Skin epidermis (tissue), 12 donors: Measurements from ENCODE around the gene SUGCT.

Experiments
- H3K27ac ChIP-seq, 21 experiments: fragments of 200-600 bp; sonication (generic) in 11 of 21; one replicate each; pipeline ENCODE4 v1.5.0; 2020; ENCODE audit warnings: mild to moderate bottlenecking in 3 of 21, inconsistent platforms in 2 of 21, moderate library complexity in 2 of 21
- H3K4me3 ChIP-seq, 7 experiments: fragments of 200-600 bp; sonication (generic) in 2 of 7; one replicate each; pipeline ENCODE4 v1.5.0; 2020; ENCODE audit warnings: inconsistent platforms in 2 of 7, mild to moderate bottlenecking in 2 of 7, moderate library complexity in 1 of 7

The SUGCT gene

GRCh38 chr7:40808378-40808942, 673.7 kb downstream of the SUGCT start:
- H3K27ac ChIP-seq: peak overlapping the region in 9 of 21 experiments; percentile 34 to 84 (median 46)

DNA sequence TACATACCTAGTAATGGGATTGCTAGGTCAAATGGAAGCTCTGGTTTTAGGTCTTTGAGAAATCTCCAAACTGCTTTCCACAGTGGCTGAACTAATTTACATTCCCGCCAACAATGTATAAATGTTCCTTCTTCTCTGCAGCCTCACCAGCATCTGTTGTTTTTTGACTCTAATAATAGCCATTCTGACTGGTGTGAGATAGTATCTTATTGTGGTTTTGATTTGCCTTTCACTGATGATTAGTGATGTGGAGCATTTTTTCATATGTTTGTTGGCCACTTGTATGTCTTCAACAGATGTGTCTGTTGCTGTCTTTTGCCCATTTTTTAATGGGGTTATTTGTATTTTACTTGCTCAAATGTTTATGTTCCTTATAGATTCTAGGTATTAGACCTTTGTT, 675.5 kb downstream of the SUGCT start:
- H3K27ac ChIP-seq: peak overlapping the region in 2 of 21 experiments; percentile 79 to 84

More at GRCh38 chr7:40808378-40808942, 673.7 kb downstream of the SUGCT start:
- H3K4me3 ChIP-seq: no peak overlapping the region

GRCh38 chr7:40811666-40812065, 676.9 kb downstream of the SUGCT start:
- Histone ChIP-seq H3K4me3 (no peak overlapping the region), H3K27ac (peak overlapping the region in 1 of 21 experiments; percentile 40)

More for the DNA sequence above, 675.5 kb downstream of the SUGCT start:
- H3K4me3 ChIP-seq: no peak overlapping the region

GRCh38 chr7:40815022-40815421, 680.2 kb downstream of the SUGCT start:
- peak overlapping the region in 3 of 21 experiments; percentile 1 to 82 (median 48) for H3K27ac ChIP-seq
- no peak overlapping the region for H3K4me3 ChIP-seq

- Histone ChIP-seq H3K4me3 (no peak overlapping the region), H3K27ac (peak overlapping the region in 2 of 21 experiments; percentile 48 to 82)
Measured at GRCh38 chr7:40815512-40815911, 680.7 kb downstream of the SUGCT start.

GRCh38 chr7:40822861-40823260, 688.1 kb downstream of the SUGCT start:
- Histone ChIP-seq H3K4me3 (no peak overlapping the region), H3K27ac (no peak overlapping the region)

DNA sequence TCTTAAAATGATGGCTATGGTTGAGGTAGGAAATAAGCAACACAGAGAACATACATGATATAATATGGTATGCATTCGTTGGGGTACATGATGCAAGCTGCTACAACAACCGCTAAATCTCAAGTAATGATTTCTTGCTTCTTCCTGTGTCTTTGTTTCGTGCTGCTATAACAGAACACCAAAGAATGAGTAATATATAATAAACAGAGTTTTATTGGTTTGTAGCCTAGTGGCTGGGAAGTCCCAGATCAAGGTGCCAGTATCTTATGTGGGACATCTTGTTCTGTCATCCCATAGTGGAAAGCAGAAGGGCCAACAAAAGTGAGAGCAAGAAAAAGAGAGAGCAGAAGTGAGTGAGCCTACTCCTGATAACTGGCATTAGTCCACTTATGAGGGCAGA, 689.7 kb downstream of the SUGCT start:
- peak overlapping the region in 2 of 21 experiments; percentile 52 to 82 for H3K27ac ChIP-seq
- H3K4me3 ChIP-seq: no peak overlapping the region

- Histone ChIP-seq H3K27ac (peak overlapping the region in 18 of 21 experiments; percentile 29 to 85 (median 64)), H3K4me3 (no peak overlapping the region)
Measured at GRCh38 chr7:40826411-40827221, 691.8 kb downstream of the SUGCT start.

DNA sequence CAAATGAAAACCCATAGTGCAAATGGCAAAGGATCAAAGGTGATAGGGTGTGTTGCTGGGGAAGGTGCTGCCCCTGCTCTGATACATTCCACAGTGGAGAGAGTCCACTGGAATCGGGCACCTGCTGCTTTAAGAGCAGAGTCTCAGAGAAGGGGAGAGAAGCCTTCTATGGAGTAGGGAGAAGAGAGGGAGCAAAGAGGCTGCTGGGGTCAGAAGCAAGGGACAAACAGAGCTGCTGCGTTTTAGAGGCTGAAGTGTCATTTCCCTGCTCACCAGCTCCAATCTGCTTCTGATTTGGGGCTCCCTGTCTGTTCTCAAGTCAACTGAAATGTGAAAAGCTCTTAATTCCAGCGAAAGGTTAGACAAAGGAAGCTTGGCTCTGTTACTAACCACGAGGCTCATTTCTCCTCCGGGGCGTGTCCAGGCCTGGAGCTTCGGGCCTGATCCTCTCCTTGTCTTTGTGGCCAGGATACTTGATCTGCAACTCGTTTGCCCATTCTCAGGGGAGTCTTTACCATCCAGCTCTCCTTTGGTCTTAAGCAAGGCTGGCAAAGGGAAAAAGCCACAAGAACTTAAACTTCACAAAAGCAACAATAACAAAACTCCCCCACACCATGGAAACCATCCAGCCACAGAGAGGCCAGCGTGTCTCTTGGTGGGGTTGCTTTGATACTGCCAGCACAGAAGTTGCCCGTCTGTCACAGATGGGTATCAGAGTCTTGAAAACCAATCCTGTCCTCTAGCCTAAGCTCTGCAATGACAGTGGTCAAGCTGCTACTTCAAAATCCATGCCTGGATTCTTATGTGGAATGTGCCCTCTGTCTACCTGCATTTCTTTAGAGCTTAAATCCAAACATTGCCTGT, 692.6 kb downstream of the SUGCT start:
- H3K4me3 ChIP-seq: no peak overlapping the region
- H3K27ac ChIP-seq: peak overlapping the region in 19 of 21 experiments; percentile 29 to 85 (median 64)

DNA sequence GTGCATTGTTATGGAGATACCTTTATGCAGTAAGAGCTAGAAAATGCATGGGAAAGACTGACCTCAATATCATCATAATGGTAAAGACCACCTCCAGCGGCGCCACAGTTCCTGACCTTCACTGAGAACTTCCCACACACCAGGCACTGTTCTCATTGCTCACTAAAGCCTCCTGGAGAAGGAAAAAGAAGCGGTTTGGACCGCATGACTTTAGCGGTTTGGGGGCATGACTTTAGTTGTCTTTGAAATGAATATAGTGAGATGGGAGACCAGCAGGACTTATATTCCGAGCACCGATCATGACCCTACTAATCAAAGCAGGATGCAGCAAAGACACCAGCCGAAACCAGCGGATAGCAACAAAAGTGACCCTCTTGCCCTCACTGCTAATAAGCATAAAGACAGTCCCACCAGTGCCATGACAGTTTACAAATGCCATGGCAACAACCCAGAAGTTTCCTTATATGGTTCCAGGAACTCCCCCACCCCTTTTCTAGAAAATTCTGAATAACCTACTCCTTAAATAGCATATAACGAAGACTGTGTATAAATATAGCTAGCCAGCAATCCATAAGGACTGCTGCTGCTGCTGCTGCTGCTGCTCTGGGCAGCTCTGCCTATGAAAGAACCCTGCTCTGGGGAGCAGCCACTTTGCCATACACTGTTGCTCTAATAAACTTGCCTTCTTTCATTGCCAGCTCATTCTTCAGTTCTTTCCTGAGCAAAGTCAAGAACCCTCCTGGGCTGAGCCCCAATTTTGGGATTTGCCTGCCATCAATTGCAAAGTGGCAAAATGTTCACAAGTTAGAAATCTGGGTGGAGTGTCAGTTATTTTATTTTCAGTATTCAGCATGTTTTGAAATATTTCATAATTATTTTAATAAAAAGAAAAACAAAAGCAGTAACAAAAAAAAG, 694.1 kb downstream of the SUGCT start:
- Histone ChIP-seq H3K27ac (peak overlapping the region in 3 of 21 experiments; percentile 16 to 62 (median 16)), H3K4me3 (no peak overlapping the region)

DNA sequence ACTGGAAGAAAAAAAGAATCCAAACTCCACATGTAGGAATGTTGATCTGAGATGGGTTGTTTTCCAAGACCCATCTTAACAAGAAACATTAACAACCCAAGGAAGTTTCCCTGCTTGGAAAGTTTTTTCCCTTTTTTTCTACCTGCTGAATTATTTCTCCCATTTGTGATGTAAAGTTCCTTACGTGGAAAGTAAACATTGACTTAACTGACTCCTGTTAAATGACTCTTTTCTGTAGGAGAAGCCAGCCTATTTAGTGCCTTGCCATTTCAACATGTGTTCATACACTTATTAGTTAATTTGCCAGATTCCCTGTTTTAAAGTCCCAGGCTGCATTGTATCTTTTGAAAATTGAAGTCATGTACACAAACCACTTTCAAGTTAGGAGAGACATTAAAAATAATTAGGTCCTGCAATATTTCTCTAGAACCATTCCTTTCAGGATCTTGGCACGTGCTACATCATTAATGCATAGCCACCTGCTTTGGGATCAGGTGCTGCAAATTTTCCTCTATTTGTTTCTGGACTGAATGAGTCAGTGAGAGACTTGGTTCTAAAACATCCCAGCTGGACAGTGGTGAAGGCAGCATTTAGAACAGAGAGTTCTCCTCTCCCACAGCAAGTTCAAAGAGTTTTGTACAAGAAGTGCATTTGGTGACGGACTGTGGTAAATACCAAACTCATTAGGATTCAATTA, 698.5 kb downstream of the SUGCT start:
- peak overlapping the region in 2 of 21 experiments; percentile 38 to 40 for H3K27ac ChIP-seq
- no peak overlapping the region for H3K4me3 ChIP-seq

DNA sequence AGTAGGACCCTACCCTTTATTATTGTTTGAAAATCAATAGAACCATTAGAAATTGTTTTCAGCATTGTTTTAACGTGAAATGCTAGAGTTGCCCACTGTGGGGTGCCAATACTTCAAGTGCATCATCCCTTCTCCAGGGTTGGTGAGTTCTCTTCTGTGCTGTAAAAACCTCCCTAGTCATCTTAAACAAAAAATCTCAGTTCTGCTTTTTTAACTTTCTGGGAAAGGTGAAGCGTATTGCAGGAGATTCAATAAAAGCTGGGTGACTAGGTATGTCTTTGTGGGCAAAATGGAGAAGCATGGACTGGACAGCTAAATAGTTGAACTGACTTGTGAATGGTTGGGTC, 699.1 kb downstream of the SUGCT start:
- peak overlapping the region in 2 of 21 experiments; percentile 15 to 40 for H3K27ac ChIP-seq
- no peak overlapping the region for H3K4me3 ChIP-seq

- Histone ChIP-seq H3K27ac (no peak overlapping the region), H3K4me3 (no peak overlapping the region)
Measured at GRCh38 chr7:40836218-40836617, 701.4 kb downstream of the SUGCT start.

DNA sequence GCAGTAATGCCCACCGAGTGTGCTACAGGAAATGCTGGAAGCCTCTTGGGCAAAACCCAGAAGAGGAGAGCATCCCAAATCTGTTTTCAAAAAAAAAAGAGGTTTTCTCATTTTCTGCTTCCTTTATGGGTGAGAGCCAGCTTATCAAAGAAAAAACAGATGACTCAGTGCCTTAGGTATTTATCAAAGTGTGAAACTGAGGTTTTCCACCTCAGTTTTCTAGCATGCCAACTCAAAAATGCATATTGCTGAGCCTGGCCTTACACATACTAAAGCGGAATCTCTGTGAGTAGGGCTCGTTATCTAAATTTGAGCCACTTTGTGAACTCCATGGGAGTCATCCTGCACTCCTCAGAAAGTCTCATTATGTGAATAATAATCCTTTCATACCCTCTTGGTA, 705.1 kb downstream of the SUGCT start:
- Histone ChIP-seq H3K27ac (no peak overlapping the region), H3K4me3 (no peak overlapping the region)

GRCh38 chr7:40840990-40841389, 706.2 kb downstream of the SUGCT start:
- no peak overlapping the region for H3K4me3 ChIP-seq
- H3K27ac ChIP-seq: no peak overlapping the region

- no peak overlapping the region for H3K27ac ChIP-seq
- no peak overlapping the region for H3K4me3 ChIP-seq
Measured at GRCh38 chr7:40842641-40843040, 707.8 kb downstream of the SUGCT start.

DNA sequence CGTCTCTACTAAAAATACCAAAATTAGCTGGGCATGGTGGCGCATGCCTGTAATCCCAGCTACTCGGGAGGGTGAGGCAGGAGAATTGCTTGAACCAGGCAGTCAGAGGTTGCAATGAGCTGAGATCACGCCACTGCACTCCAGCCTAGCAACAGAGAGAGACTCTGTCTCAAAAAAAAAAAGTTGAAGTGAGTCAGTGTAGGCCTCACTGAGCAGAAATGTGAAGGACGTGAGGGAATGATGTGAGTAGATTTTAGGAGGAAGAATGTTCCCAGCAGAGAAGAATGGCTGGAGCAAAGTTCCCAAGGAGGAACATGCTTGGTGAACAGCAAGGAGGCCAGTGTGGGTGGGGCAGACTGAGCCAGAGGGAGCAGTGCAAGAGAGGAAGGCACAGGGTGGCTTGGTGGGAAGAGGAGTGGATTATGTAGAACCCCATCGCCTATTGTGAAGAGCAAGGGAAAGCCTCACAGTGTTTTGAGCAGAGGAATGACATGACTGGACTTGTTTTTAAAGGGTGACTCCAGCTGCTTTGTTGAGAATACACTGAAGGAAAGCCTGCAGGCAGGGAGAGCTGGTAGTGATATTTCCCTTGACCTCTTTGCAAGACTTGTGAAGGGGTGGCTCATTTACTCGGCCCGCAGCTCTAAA, 708.7 kb downstream of the SUGCT start:
- H3K27ac ChIP-seq: peak overlapping the region in 4 of 21 experiments; percentile 30 to 65 (median 39)
- H3K4me3 ChIP-seq: no peak overlapping the region

DNA sequence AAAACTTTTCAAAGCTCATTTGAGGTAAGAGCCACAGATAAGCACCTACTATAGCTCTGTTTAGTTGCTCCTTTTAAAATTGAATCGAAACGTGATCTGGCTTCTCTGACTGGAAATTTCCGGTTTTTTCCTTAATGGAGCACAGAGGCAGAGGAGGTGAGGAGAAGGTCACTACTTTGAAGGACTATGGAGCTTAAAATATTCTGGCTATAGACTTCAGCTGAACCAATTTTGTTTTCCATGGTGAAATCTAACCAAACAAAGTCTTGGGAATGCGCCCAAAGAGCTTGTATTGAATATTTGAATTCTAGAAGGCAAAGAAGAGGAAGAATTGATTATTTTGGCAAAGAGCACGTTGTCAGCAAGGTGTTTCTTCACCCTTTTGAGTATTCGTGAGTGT, 711.1 kb downstream of the SUGCT start:
- Histone ChIP-seq H3K4me3 (no peak overlapping the region), H3K27ac (no peak overlapping the region)
